Activated naive CD8-positive, alpha-beta T cell (primary cell): ENCODE measurements around the gene TBC1D32.
"Not testable (repeated sequence)": the region's sequence is repeated elsewhere in the genome, so short reads cannot be mapped to it uniquely, and the experiment has no call there.

ENCODE experiments used
- H3K27ac Mint-ChIP-seq: one replicate; pipeline ENCODE4 v1.8.0; 2021; ENCODE audit warnings: mixed read lengths
- H3K27me3 Mint-ChIP-seq: one replicate; pipeline ENCODE4 v1.8.0; 2021; ENCODE audit warnings: mixed read lengths
- H3K36me3 Mint-ChIP-seq: one replicate; pipeline ENCODE4 v1.8.0; 2021; ENCODE audit warnings: mixed read lengths
- H3K4me1 Mint-ChIP-seq: one replicate; pipeline ENCODE4 v1.8.0; 2021; ENCODE audit warnings: low read depth, mixed read lengths
- H3K4me3 Mint-ChIP-seq: one replicate; pipeline ENCODE4 v1.8.0; 2021; ENCODE audit warnings: mild to moderate bottlenecking, mixed read lengths
- H3K9me3 Mint-ChIP-seq: one replicate; pipeline ENCODE4 v1.8.0; 2021; ENCODE audit warnings: low read depth, mixed read lengths

TBC1D32 gene

DNA sequence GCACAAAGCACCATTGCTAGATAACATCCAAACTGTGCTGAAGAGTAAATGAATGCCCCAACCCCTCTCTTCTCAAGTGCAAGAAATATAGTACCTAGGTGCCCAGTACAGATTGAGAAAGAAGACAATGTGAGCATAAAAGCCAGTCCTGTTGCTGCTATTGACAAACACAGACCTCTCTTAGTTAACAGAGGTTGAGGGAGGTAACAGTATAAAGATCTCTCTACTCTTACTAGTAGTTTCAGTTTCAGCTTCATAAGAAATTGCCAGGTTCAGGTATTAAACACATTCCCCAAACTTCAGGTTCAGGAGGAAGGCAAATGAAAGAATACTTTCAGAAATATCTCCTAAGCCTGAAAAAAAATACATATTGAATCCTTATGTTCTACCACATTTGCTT is 31.4 kb downstream of the TBC1D32 start:
- no peaks in the 10 kb centered on the region for H3K27me3 Mint-ChIP-seq
- peaks cover 19% of the 10 kb centered on the region for H3K36me3 Mint-ChIP-seq
- H3K27ac Mint-ChIP-seq, result no peak overlapping the region
- H3K4me1 Mint-ChIP-seq, result no peaks in the 10 kb centered on the region
- no peak overlapping the region for H3K4me3 Mint-ChIP-seq
- H3K9me3 Mint-ChIP-seq, result no peaks in the 10 kb centered on the region

- peaks cover 22% of the 10 kb centered on the region for H3K36me3 Mint-ChIP-seq
- not testable (repeated sequence) for H3K27me3 Mint-ChIP-seq
These were observed 33.1 kb downstream of the TBC1D32 start for GRCh38 chr6:121301156-121301555.

GRCh38 chr6:121297694-121298093 is 36.6 kb downstream of the TBC1D32 start:
- Mint-ChIP-seq H3K27ac (no peak overlapping the region), H3K9me3 (no peaks in the 10 kb centered on the region)

More at GRCh38 chr6:121301156-121301555, 33.1 kb downstream of the TBC1D32 start:
- H3K4me3 Mint-ChIP-seq, H3K4me1 Mint-ChIP-seq, H3K27ac Mint-ChIP-seq, H3K9me3 Mint-ChIP-seq: not testable (repeated sequence)

GRCh38 chr6:121285041-121285440 is 49.2 kb downstream of the TBC1D32 start:
- no peaks in the 10 kb centered on the region for H3K4me1 Mint-ChIP-seq
- H3K36me3 Mint-ChIP-seq, result peaks cover 26% of the 10 kb centered on the region
- H3K27me3 Mint-ChIP-seq, result no peaks in the 10 kb centered on the region
- no peak overlapping the region for H3K4me3 Mint-ChIP-seq
- no peaks in the 10 kb centered on the region for H3K9me3 Mint-ChIP-seq
- H3K27ac Mint-ChIP-seq, result no peak overlapping the region

More at GRCh38 chr6:121297694-121298093, 36.6 kb downstream of the TBC1D32 start:
- Mint-ChIP-seq H3K36me3 (peaks cover 20% of the 10 kb centered on the region), H3K4me3 (no peak overlapping the region), H3K4me1 (no peaks in the 10 kb centered on the region), H3K27me3 (no peaks in the 10 kb centered on the region)

- no peaks in the 10 kb centered on the region for H3K4me1 Mint-ChIP-seq
These were observed 59.5 kb downstream of the TBC1D32 start for GRCh38 chr6:121274666-121275295.

GRCh38 chr6:121263742-121264141 is 70.5 kb downstream of the TBC1D32 start:
- Mint-ChIP-seq H3K4me3 (peak overlapping the region; percentile 9), H3K27me3 (no peaks in the 10 kb centered on the region), H3K4me1 (no peaks in the 10 kb centered on the region), H3K9me3 (peaks cover 26% of the 10 kb centered on the region), H3K36me3 (peaks cover 61% of the 10 kb centered on the region), H3K27ac (peak overlapping the region; percentile 29)

More at GRCh38 chr6:121274666-121275295, 59.5 kb downstream of the TBC1D32 start:
- peaks cover 35% of the 10 kb centered on the region for H3K36me3 Mint-ChIP-seq
- no peaks in the 10 kb centered on the region for H3K27me3 Mint-ChIP-seq
- peaks cover 6% of the 10 kb centered on the region for H3K9me3 Mint-ChIP-seq
- H3K27ac Mint-ChIP-seq, result no peak overlapping the region
- no peak overlapping the region for H3K4me3 Mint-ChIP-seq

DNA sequence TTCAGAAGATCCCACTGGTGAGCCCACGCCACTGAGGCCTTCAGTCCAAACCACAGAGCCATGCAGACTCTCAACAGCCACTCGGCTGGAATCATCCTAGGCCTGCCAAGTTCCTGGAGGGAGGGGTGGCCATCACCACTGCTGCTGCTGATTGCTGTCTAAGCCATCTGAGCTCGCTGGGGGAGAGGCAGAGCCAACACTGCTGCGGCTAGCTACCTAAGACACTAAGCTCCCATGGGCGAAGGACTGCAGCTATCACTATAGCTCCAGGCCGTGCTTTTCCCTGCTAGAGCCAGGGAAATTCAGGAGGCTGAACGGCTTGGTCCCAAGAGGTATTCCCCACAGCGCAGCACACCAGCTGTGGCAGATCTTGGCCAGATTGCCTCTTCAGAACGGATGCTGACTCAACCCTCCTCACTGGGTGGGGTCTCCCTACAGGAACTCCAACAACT is 73.6 kb downstream of the TBC1D32 start:
- H3K27ac Mint-ChIP-seq, result no peak overlapping the region
- no peak overlapping the region for H3K4me3 Mint-ChIP-seq
- H3K4me1 Mint-ChIP-seq, result no peaks in the 10 kb centered on the region
- H3K27me3 Mint-ChIP-seq, result no peaks in the 10 kb centered on the region
- peaks cover 17% of the 10 kb centered on the region for H3K9me3 Mint-ChIP-seq
- H3K36me3 Mint-ChIP-seq, result peaks cover 53% of the 10 kb centered on the region

- peaks cover 34% of the 10 kb centered on the region for H3K9me3 Mint-ChIP-seq
- no peak overlapping the region for H3K4me3 Mint-ChIP-seq
- peaks cover 65% of the 10 kb centered on the region for H3K36me3 Mint-ChIP-seq
These were observed 86.9 kb downstream of the TBC1D32 start for GRCh38 chr6:121247386-121247785.

GRCh38 chr6:121242386-121242785 is 91.9 kb downstream of the TBC1D32 start:
- Mint-ChIP-seq H3K27ac (no peak overlapping the region), H3K4me1 (peaks cover 4% of the 10 kb centered on the region), H3K4me3 (no peak overlapping the region), H3K27me3 (no peaks in the 10 kb centered on the region), H3K9me3 (peaks cover 8% of the 10 kb centered on the region), H3K36me3 (peaks cover 50% of the 10 kb centered on the region)

More at GRCh38 chr6:121247386-121247785, 86.9 kb downstream of the TBC1D32 start:
- H3K27me3 Mint-ChIP-seq, result no peaks in the 10 kb centered on the region
- H3K4me1 Mint-ChIP-seq, result peaks cover 8% of the 10 kb centered on the region
- H3K27ac Mint-ChIP-seq, result no peak overlapping the region

DNA sequence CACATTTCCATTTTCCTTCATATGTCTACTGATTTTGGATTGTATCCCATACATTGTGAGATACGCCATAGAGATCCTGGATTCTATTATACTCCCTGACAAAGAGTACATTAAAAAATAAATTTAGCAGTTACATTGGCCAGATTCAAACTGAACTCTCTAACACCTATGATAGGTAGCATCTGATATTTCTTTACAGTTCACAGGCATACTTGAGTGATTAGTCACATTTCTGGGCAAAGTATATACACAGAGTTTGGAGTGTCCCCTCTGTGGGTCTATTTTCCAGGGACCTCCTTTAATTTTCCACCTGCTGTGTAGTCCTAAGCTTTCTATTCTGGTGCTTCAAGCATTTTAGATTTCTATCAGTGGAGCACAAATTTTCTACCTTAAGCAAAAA is 96.4 kb downstream of the TBC1D32 start:
- Mint-ChIP-seq H3K36me3 (peaks cover 55% of the 10 kb centered on the region), H3K27ac (no peak overlapping the region), H3K4me3 (no peak overlapping the region), H3K9me3 (peaks cover 3% of the 10 kb centered on the region), H3K4me1 (no peaks in the 10 kb centered on the region), H3K27me3 (no peaks in the 10 kb centered on the region)

- no peaks in the 10 kb centered on the region for H3K4me1 Mint-ChIP-seq
- H3K27me3 Mint-ChIP-seq, result no peaks in the 10 kb centered on the region
- no peak overlapping the region for H3K4me3 Mint-ChIP-seq
- no peak overlapping the region for H3K27ac Mint-ChIP-seq
- peaks cover 53% of the 10 kb centered on the region for H3K36me3 Mint-ChIP-seq
- H3K9me3 Mint-ChIP-seq, result peaks cover 5% of the 10 kb centered on the region
These were observed 97.3 kb downstream of the TBC1D32 start for GRCh38 chr6:121236984-121237383.

DNA sequence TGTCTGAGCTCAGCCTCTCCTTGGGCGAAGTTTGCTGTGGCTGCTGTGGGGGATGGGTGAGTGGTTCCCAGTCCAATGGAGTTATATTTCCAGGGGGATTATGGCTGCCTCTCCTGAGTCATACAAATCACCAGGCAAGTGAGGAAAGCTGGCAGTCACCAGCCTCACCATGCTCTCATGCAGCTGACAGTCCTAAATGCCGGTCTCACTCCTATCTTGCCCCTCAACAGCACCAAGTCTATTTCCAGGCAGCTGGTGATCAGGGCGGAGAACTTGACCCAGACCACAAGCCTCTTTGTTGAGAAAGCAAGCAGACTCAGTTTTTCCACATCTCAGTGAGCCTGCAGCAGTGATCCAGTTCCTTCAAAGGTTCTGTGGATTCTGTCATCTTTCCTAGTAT is 98.9 kb downstream of the TBC1D32 start:
- H3K27me3 Mint-ChIP-seq, result no peaks in the 10 kb centered on the region
- no peak overlapping the region for H3K4me3 Mint-ChIP-seq
- H3K4me1 Mint-ChIP-seq, result no peaks in the 10 kb centered on the region
- H3K36me3 Mint-ChIP-seq, result peaks cover 48% of the 10 kb centered on the region
- peaks cover 8% of the 10 kb centered on the region for H3K9me3 Mint-ChIP-seq
- H3K27ac Mint-ChIP-seq, result no peak overlapping the region

DNA sequence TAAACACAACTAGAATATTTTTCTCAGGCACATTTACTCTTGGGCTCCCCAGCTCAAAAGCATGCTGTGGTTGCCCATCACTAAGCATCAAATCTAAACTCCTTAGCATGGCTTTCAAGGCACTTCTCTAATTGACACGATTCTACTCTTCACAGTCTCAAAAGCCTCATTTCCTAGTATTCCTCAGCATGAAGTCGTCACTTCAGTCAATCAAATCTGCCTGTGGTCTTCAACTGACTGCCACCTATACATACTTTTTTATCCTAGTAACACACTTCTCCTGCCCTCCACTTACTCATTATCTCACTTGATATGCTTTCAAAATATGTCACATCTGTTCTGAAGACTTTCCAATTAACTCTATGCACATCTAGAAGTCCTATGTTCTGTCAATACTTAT is 110.3 kb downstream of the TBC1D32 start:
- Mint-ChIP-seq H3K4me1 (no peaks in the 10 kb centered on the region), H3K27me3 (no peaks in the 10 kb centered on the region), H3K9me3 (peaks cover 9% of the 10 kb centered on the region), H3K27ac (no peak overlapping the region), H3K36me3 (peaks cover 39% of the 10 kb centered on the region), H3K4me3 (no peak overlapping the region)

DNA sequence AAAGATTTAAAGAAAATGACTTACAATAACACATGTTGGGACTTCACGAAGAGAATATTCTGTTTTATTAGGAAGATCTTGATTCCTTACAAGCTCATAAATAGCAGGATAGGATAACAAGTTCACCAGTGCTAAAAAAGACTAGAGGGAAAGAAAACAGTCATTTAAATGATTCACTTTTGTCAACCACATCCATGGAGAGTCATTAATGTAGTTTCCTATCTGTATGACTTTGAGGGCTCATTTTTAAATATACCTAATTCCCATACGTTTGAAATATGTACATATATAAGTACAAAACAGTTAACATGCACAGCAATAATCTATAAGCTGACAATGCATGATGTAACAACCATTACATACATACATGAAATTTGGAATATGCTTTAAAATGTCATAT is 111.1 kb downstream of the TBC1D32 start:
- Mint-ChIP-seq H3K4me1 (no peaks in the 10 kb centered on the region), H3K27me3 (no peaks in the 10 kb centered on the region), H3K36me3 (peaks cover 42% of the 10 kb centered on the region), H3K9me3 (peaks cover 12% of the 10 kb centered on the region), H3K4me3 (no peak overlapping the region), H3K27ac (no peak overlapping the region)

DNA sequence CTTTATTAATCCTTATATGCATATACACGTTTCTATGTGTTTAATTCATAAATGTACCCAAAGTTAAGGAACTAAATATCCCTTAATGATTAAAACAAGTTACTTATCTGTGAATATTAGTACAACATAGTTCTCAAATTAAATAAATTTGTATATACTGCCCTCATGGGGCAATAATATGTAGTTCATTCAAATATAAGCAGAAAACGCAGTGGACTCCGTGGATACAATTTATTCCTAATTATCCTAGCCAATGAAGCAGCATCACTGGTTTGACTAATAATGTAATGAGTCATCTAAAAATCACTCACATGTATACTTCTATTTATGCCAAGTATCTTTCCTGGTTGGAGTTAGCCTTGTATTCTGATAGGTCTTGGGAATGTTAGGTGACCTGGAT is 111.6 kb downstream of the TBC1D32 start:
- no peak overlapping the region for H3K4me3 Mint-ChIP-seq
- H3K4me1 Mint-ChIP-seq, result no peaks in the 10 kb centered on the region
- H3K9me3 Mint-ChIP-seq, result peaks cover 12% of the 10 kb centered on the region
- no peak overlapping the region for H3K27ac Mint-ChIP-seq
- H3K27me3 Mint-ChIP-seq, result no peaks in the 10 kb centered on the region
- peaks cover 48% of the 10 kb centered on the region for H3K36me3 Mint-ChIP-seq

GRCh38 chr6:121216928-121217327 is 117.4 kb downstream of the TBC1D32 start:
- Mint-ChIP-seq H3K4me3 (no peak overlapping the region), H3K36me3 (peaks cover 82% of the 10 kb centered on the region), H3K27me3 (no peaks in the 10 kb centered on the region), H3K4me1 (no peaks in the 10 kb centered on the region), H3K9me3 (peaks cover 23% of the 10 kb centered on the region), H3K27ac (no peak overlapping the region)
